CD4-positive, alpha-beta memory T cell (primary cell): ENCODE data around the gene JMJD7. TPM values are rescaled to one million over a fixed set of nuclear protein-coding genes. Genes with fewer than 3 reads are reported as not detected.

Experiments
- CTCF ChIA-PET: fragments of 350-600 bp; sonication (Branson Sonifier 250); formaldehyde crosslinking; loops from one replicate; lab custom pipeline; 2021; ENCODE audit warnings: inconsistent platforms; ENCODE audit not compliant: partially characterized antibody; lab: Charles Lee
- POLR2A ChIA-PET: fragments of 350-600 bp; sonication (Branson Sonifier 250); formaldehyde crosslinking; loops from one replicate; lab custom pipeline; 2021; ENCODE audit not compliant: partially characterized antibody; lab: Charles Lee
- DNase-seq, 5 donors: peaks; one replicate each; pipeline versions ENCODE4 v3.0.0 to v3.0.0-alpha.2; 2020 to 2022; ENCODE audit warnings: mixed read lengths in 1 of 5
- H3K27ac ChIP-seq: one replicate; pipeline ENCODE4 v1.7.0; 2013; ENCODE audit warnings: low read depth, low read length
- H3K27me3 ChIP-seq: 2 replicates; pipeline ENCODE4 v1.7.0; 2013; ENCODE audit warnings: mild to moderate bottlenecking, low read length, moderate library complexity; ENCODE audit not compliant: insufficient read depth
- H3K36me3 ChIP-seq: 2 replicates; pipeline ENCODE4 v1.7.0; 2013; ENCODE audit warnings: mild to moderate bottlenecking, low read length, moderate library complexity; ENCODE audit not compliant: insufficient read depth
- H3K4me1 ChIP-seq: 2 replicates; pipeline ENCODE4 v1.7.0; 2013; ENCODE audit warnings: mild to moderate bottlenecking, low read length, moderate library complexity; ENCODE audit not compliant: insufficient read depth
- H3K4me3 ChIP-seq, 2 donors: one replicate each; pipeline ENCODE4 v1.7.0; 2013; ENCODE audit warnings: low read length in 2 of 2, mild to moderate bottlenecking in 1 of 2
- H3K9me3 ChIP-seq, 2 donors: one replicate each; pipeline ENCODE4 v1.7.0; 2013; ENCODE audit warnings: low read length in 2 of 2, control low read depth in 1 of 2; ENCODE audit not compliant: control insufficient read depth in 1 of 2
- H3K27ac Mint-ChIP-seq, 7 donors: one replicate each; pipeline ENCODE4 v1.8.0; 2020 to 2021; ENCODE audit warnings: mixed read lengths in 7 of 7, mild to moderate bottlenecking in 6 of 7, inconsistent platforms in 3 of 7, moderate library complexity in 3 of 7
- H3K27me3 Mint-ChIP-seq, 2 donors: one replicate each; pipeline ENCODE4 v1.8.0; 2020 to 2021; ENCODE audit warnings: mixed read lengths in 2 of 2
- H3K36me3 Mint-ChIP-seq, 2 donors: one replicate each; pipeline ENCODE4 v1.8.0; 2020 to 2021; ENCODE audit warnings: mixed read lengths in 2 of 2, inconsistent platforms in 1 of 2, mild to moderate bottlenecking in 1 of 2
- H3K4me1 Mint-ChIP-seq, 4 donors: one replicate each; pipeline ENCODE4 v1.8.0; 2020 to 2021; ENCODE audit warnings: mixed read lengths in 4 of 4, mild to moderate bottlenecking in 1 of 4
- H3K4me3 Mint-ChIP-seq, 8 donors: one replicate each; pipeline ENCODE4 v1.8.0; 2020 to 2021; ENCODE audit warnings: mixed read lengths in 8 of 8, mild to moderate bottlenecking in 7 of 8, moderate library complexity in 6 of 8, inconsistent platforms in 3 of 8
- H3K9me3 Mint-ChIP-seq, 8 donors: one replicate each; pipeline ENCODE4 v1.8.0; 2020 to 2021; ENCODE audit warnings: mixed read lengths in 8 of 8, mild to moderate bottlenecking in 5 of 8, inconsistent platforms in 3 of 8, moderate library complexity in 1 of 8
- intact Hi-C: fragments of 100-400 bp; cut with micrococcal nuclease; formaldehyde crosslinking; loops from one replicate; pipeline ENCODE4 v1.15.1; 2023
- polyA plus RNA-seq, 2 donors: library from polyadenylated mRNA; unstranded; fragments of 300-500 nt; fragmentation: Illumina TruSeq; gene quantifications; one replicate each; pipeline ENCODE4 v1.2.3, GENCODE V29; 2021
- total RNA-seq, 2 experiments: library from RNA; stranded (reverse); gene quantifications; one replicate each; pipeline ENCODE4 v1.2.3, GENCODE V29; 2021

Gene JMJD7
- total and polyA plus RNA-seq, 4 experiments from 2014 or later = 18.7 to 78.5 (median 51.5) TPM

GRCh38 chr15:41849861-41850260, 22.0 kb downstream of the JMJD7 start:
- no peak overlapping the region for H3K4me3 ChIP-seq
- no peaks in the 10 kb centered on the region for H3K27me3 Mint-ChIP-seq
- intact Hi-C loops = no loop called here
- no peaks in the 10 kb centered on the region for H3K9me3 Mint-ChIP-seq
- H3K27me3 ChIP-seq = no peaks in the 10 kb centered on the region
- no peaks in the 10 kb centered on the region for H3K4me1 ChIP-seq
- H3K4me3 Mint-ChIP-seq = no peak overlapping the region
- ChIA-PET CTCF (interaction anchor here (1.5 to 4.0 kb wide), 3 partner anchors 24 to 76 kb away, joined by 3 to 19 read pairs (median 12); partner anchors contain the start of gene MAPKBP1), POLR2A (interaction anchor here (1.0 kb wide), 2 partner anchors 18 to 45 kb away, joined by 3 to 4 read pairs; no protein-coding TSS in a partner anchor)
- peak overlapping the region in 4 of 7 donors; percentile 7 to 68 (median 36) for H3K27ac Mint-ChIP-seq
- no peak overlapping the region for H3K27ac ChIP-seq
- DNase-seq = no peak
- H3K36me3 Mint-ChIP-seq = peaks cover 0 to 26% of the 10 kb centered on the region in 2 donors
- peaks cover 0 to 2% (median 0%) of the 10 kb centered on the region in 4 donors for H3K4me1 Mint-ChIP-seq
- H3K36me3 ChIP-seq = peaks cover 12% of the 10 kb centered on the region
- H3K9me3 ChIP-seq = no peaks in the 10 kb centered on the region

DNA sequence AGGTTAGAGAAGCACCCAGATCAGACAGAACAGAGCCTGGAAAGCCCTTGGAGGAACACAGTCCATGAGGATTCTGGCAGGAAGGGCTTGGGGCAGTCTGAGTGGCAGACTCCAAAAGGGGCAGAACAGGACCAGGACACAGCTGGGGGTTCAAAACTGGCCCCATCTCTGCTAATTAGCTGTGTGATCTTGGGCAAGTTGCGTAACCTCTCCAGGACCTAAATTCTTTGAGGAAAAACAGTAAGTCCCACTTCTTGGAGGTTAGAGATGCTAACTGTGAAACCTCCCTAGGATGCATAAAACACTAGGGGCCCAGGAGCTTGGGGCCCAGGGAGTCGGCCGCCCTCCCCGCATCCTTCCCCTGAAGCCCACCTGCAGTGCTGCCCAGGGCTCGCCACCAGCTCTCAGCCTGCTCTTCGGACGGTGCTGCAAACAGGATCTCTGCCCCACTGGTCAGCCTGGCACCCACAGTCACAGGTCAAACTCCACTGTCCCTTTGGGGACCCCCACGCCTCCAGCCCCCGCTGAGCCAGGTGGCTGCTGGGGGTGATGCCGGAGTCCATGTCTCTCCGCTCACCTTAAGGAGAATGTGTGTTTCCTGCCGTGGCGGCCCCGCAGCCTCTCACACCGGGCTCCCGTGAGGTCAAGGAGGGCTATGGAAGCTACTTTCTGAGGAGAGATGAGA, 22.7 kb downstream of the JMJD7 start:
- Mint-ChIP-seq H3K9me3 (no peaks in the 10 kb centered on the region), H3K27me3 (no peaks in the 10 kb centered on the region), H3K36me3 (peaks cover 0 to 23% of the 10 kb centered on the region in 2 donors), H3K4me1 (peaks cover 0 to 2% (median 0%) of the 10 kb centered on the region in 4 donors), H3K27ac (peak overlapping the region in 3 of 7 donors; percentile 23 to 68 (median 61)), H3K4me3 (no peak overlapping the region)
- no peaks in the 10 kb centered on the region for H3K9me3 ChIP-seq
- no peaks in the 10 kb centered on the region for H3K4me1 ChIP-seq
- peaks cover 8% of the 10 kb centered on the region for H3K36me3 ChIP-seq
- H3K4me3 ChIP-seq = no peak overlapping the region
- ChIA-PET POLR2A (interaction anchor here (1.0 to 1.6 kb wide), 5 partner anchors 19 to 45 kb away, joined by 3 to 5 read pairs (median 4); partner anchors contain the start of gene JMJD7), CTCF (interaction anchor here (0.8 to 4.0 kb wide), 4 partner anchors 25 to 87 kb away, joined by 3 to 19 read pairs (median 8); partner anchors contain the start of gene MAPKBP1)
- no peak overlapping the region for H3K27ac ChIP-seq
- intact Hi-C loops = no loop called here
- DNase-seq = no peak
- no peaks in the 10 kb centered on the region for H3K27me3 ChIP-seq

DNA sequence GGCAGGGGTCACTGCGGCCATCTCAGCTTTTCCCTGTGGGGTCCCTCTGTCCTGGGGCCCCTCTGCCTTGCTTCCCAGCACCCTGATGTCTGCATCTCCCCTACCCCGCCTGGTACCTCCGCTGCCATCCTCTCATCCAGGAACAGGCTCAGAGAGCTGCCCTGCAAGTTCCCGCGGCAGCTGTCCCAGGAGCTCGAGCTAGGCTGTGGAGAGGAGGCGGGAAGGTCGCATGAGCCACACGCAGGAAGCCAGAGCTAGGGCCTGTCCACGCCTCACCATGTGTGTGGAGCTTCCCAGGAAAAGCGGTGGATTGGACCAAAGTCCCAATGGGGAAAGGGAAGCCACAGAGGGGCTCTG, 23.3 kb downstream of the JMJD7 start:
- H3K27me3 ChIP-seq = no peaks in the 10 kb centered on the region
- no peak overlapping the region for H3K4me3 ChIP-seq
- intact Hi-C loops = no loop called here
- Mint-ChIP-seq H3K9me3 (no peaks in the 10 kb centered on the region), H3K27me3 (no peaks in the 10 kb centered on the region), H3K27ac (peak overlapping the region in 1 of 7 donors; percentile 47), H3K4me3 (no peak overlapping the region), H3K4me1 (peaks cover 0 to 2% (median 0%) of the 10 kb centered on the region in 4 donors), H3K36me3 (peaks cover 0 to 21% of the 10 kb centered on the region in 2 donors)
- no peaks in the 10 kb centered on the region for H3K4me1 ChIP-seq
- peaks cover 8% of the 10 kb centered on the region for H3K36me3 ChIP-seq
- H3K9me3 ChIP-seq = no peaks in the 10 kb centered on the region
- no peak overlapping the region for H3K27ac ChIP-seq
- DNase-seq = no peak
- CTCF ChIA-PET = interaction anchor here (0.8 to 4.0 kb wide), 4 partner anchors 26 to 86 kb away, joined by 3 to 19 read pairs (median 8); partner anchors contain the start of gene MAPKBP1
- POLR2A ChIA-PET = interaction anchor here (0.8 to 1.6 kb wide), 7 partner anchors 19 to 44 kb away, joined by 3 to 5 read pairs (median 3); partner anchors contain the start of gene JMJD7

GRCh38 chr15:41851755-41852370, 24.0 kb downstream of the JMJD7 start:
- no peak overlapping the region for H3K27ac ChIP-seq
- H3K36me3 ChIP-seq = peaks cover 8% of the 10 kb centered on the region
- H3K9me3 ChIP-seq = no peaks in the 10 kb centered on the region
- no peaks in the 10 kb centered on the region for H3K27me3 ChIP-seq
- Mint-ChIP-seq H3K27ac (no peak overlapping the region), H3K9me3 (no peaks in the 10 kb centered on the region), H3K27me3 (no peaks in the 10 kb centered on the region), H3K4me3 (no peak overlapping the region), H3K4me1 (peaks cover 0 to 2% (median 0%) of the 10 kb centered on the region in 4 donors), H3K36me3 (peaks cover 0 to 16% of the 10 kb centered on the region in 2 donors)
- no peak overlapping the region for H3K4me3 ChIP-seq
- ChIA-PET POLR2A (interaction anchor here (0.8 to 1.6 kb wide), 7 partner anchors 13 to 43 kb away, joined by 3 to 5 read pairs (median 3); partner anchors contain the start of gene JMJD7), CTCF (interaction anchor here (3.3 to 4.0 kb wide), 2 partner anchors 52 to 78 kb away, joined by 12 to 19 read pairs; partner anchors contain the start of gene MAPKBP1)
- no peak for DNase-seq
- intact Hi-C loops = no loop called here
- no peaks in the 10 kb centered on the region for H3K4me1 ChIP-seq

DNA sequence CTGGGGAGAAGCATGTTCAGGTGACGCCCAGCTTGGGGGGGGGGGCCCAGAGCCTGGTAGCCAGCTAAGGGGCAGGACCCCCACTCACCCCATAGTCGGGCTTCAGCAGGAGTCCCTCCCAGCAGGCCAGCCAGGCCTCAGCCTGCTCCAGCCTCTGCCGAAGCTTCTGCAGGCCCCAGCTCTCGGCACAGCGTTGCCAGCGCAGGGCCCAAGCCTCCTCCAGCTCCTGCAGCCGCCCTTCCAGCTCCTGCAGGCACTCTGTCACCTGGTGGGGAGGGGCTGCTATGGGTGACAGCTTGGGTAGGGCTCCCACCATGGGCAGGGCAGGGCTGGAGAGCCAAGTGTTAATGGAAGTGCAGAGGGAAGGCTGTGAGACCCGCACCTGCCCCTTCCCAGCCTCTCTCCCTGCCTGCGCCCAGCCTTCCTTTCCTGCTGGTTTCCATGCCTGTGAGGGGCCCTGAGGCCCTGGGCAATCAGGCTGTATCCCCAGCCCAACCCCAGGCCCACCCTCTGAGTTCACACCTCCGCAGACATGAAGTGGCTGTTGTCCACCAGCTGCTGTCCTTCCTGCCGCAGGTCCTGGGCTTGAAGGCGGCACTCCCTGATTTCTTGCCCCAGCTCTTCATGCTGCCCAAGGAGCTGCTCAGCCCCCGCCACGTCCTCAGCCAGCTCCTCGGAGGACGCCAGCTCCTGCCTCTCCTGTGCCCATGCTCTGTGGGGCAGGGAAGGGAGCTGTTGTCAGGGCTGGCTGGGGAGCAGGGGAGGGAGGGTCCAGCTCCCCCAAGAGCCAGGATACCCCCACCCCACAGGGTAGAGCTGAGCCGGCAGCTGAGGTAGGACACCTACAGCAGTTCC, 25.1 kb downstream of the JMJD7 start:
- Mint-ChIP-seq H3K27ac (no peak overlapping the region), H3K27me3 (no peaks in the 10 kb centered on the region), H3K4me1 (peaks cover 0 to 2% (median 0%) of the 10 kb centered on the region in 4 donors), H3K9me3 (no peaks in the 10 kb centered on the region), H3K36me3 (peaks cover 0 to 10% of the 10 kb centered on the region in 2 donors), H3K4me3 (peak overlapping the region in 1 of 8 donors; percentile 16)
- CTCF ChIA-PET = interaction anchor here (3.3 to 4.0 kb wide), 2 partner anchors 51 to 79 kb away, joined by 12 to 19 read pairs; partner anchors contain the start of gene MAPKBP1
- H3K4me1 ChIP-seq = no peaks in the 10 kb centered on the region
- intact Hi-C loops = no loop called here
- POLR2A ChIA-PET = interaction anchor here (0.9 to 1.3 kb wide), 3 partner anchors 12 to 23 kb away, joined by 3 to 4 read pairs (median 3); no protein-coding TSS in a partner anchor
- DNase-seq = no peak
- H3K9me3 ChIP-seq = no peaks in the 10 kb centered on the region
- no peaks in the 10 kb centered on the region for H3K27me3 ChIP-seq
- peaks cover 2% of the 10 kb centered on the region for H3K36me3 ChIP-seq
- H3K4me3 ChIP-seq = no peak overlapping the region
- no peak overlapping the region for H3K27ac ChIP-seq

DNA sequence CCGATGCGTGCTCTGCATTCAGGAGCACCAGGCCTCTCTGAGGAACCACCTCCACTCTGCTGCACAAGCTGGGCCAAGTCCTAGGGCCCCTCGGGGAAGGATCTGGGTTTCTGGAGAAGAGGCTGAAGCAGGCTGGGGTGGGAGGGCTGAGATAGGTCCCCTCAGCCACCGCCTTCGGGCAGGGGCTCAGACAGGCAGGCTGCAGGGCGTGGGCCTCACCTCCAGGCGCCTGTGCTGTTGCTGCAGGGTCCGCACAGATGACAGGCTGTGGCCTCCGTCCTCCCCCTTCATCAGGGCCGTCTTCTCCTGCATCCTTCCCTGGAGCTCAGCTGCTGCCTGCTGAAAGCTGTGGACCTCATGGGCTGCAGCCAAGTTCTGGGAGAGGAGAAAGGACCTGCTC, 25.9 kb downstream of the JMJD7 start:
- Mint-ChIP-seq H3K27me3 (no peaks in the 10 kb centered on the region), H3K4me3 (no peak overlapping the region), H3K27ac (no peak overlapping the region), H3K9me3 (no peaks in the 10 kb centered on the region), H3K4me1 (peaks cover 0 to 2% (median 0%) of the 10 kb centered on the region in 4 donors), H3K36me3 (peaks cover 0 to 2% of the 10 kb centered on the region in 2 donors)
- Histone ChIP-seq H3K36me3 (no peaks in the 10 kb centered on the region), H3K27me3 (no peaks in the 10 kb centered on the region), H3K4me3 (no peak overlapping the region), H3K9me3 (no peaks in the 10 kb centered on the region), H3K4me1 (no peaks in the 10 kb centered on the region), H3K27ac (no peak overlapping the region)
- intact Hi-C loops = no loop called here
- DNase-seq = no peak
- ChIA-PET CTCF (interaction anchor here (0.5 to 4.0 kb wide), 2 partner anchors 80 to 1368 kb away, joined by 3 to 19 read pairs; partner anchors contain the start of gene MAPKBP1), POLR2A (interaction anchor here (0.6 kb wide), 1 partner anchor 120 kb away, joined by 3 read pairs; no protein-coding TSS in a partner anchor)
